GM15510 (cell line): Measurements from ENCODE around the gene PLEKHG7.

Source experiments
- POLR2A ChIP-seq: IDR thresholded peaks from 3 replicates; pipeline ENCODE4 v1.6.1; 2011; ENCODE audit warnings: borderline replicate concordance; ENCODE audit not compliant: insufficient read length; ENCODE audit errors: extremely low read depth

The PLEKHG7 gene, protein sequence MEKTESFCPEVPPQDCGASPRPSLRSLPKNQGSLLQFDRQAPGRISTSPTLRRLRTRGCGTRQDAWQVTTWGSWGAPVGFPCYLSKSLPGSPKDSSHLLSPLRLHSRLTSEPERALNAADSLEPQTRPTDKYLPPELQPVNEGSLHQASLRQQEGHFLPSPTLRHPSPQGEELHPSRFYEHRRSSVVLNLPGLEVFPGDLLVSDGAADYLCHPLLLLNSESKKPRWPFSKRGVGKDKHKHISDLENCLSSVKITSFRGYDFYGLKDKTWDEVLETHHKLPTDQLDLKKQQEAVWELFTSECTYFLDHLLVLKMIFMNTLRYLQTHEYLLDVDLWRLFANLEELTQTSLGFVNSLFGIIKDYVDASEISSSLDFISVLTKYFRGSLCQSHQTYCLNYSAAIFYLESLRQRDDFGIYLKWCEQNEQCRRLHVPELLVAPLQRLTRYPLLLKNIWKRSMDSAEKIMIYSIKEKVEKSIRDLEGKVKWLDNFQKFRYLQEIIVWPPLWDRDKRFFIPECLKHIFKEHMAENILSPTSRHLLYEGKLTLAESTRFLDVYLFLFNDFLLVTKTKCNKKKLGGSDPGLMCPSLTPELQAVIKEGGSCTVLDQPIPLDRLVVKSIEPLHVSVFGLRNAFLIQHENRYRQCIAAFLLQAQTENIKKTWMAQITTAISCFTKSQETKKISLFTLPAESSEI

GRCh38 chr12:92702754-92703679, at the start of gene PLEKHG7:
TSS of gene PLEKHG7 (plus strand) at chr12:92702989. CDS start at chr12:92706632, 3,643 bp downstream.
- peak; percentile 32 for TF ChIP-seq POLR2A

DNA sequence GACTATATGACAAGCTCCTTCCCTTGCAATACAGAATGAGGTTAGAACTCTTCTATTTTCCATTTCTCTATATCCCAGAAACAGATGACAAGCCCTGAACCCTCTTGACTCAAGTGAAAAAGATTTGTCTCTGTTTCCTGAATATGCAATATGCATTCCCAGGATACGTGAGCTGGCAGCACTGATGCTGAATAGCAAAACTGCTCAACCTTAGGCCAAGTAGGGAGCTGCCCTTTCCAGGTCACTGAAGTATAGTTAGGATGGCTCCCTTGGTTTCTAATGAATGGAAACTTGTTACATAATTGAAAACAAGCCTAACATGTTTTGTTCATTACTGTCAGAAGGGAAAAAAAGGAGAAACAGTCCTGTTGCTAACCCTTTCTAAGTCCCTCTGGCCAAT, 47.9 kb upstream of the PLEKHG7 start:
- TF ChIP-seq POLR2A = no peak

- no peak for TF ChIP-seq POLR2A
These were observed 45.9 kb upstream of the PLEKHG7 start for GRCh38 chr12:92656911-92657310.

DNA sequence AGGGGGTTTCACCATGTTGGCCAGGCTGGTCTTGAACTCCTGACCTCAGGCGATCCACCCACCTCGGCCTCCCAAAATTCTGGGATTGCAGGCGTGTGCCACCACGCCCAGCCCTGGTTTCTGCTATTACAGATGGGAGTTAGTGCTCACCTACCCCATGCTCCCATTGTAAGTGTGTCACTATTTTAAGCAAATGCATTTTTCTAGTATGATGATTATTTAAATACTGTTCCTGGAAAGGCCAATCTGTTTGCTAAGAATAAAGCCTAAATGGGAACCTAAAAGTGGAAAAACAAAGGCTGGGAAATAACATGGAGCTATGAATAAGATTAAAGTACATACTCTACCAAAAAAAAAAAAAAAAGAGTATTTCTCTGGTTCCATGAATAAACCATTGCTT, 45.0 kb upstream of the PLEKHG7 start:
- TF ChIP-seq POLR2A = no peak

GRCh38 chr12:92658611-92659010, 44.2 kb upstream of the PLEKHG7 start:
- TF ChIP-seq POLR2A = no peak

DNA sequence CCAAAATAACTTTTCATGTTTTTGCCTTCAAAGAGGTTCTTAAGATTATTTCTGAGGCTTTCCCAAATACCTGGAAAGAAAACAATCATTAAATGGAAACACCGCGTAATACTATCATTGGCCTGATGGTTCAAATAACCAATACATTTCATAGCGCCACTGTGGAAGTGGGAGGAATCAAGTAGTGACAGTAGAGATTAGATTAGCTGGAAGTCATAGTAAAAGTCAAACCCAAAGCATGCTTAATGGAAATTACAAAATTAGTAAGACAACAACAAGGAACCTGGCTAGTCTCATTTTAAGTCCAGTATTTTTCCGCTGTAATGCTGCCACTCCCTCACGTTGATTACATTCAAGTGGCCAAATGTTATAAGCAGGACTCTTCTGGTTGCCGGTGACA, 41.5 kb upstream of the PLEKHG7 start:
- TF ChIP-seq POLR2A = no peak

DNA sequence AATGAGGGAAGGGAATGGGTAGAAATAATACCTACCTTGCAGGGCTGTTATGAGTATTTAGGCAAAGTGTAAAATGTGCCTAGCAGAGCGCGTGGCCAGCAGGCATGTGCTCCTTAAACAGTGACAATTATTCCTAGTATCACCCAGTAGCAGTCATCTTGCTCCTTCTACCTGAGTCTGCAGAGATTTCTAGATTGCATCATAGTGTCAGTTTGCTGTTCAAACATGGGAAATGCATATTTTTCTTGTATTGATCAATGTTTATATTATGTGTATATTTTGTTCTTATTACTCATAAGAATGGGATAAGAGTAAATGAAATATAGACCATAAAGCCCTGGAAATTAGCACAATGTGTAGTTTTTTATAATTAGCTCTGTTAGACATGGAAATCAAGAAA, 37.3 kb upstream of the PLEKHG7 start:
- TF ChIP-seq POLR2A = no peak

GRCh38 chr12:92668739-92669138, 34.0 kb upstream of the PLEKHG7 start:
- TF ChIP-seq POLR2A = no peak

GRCh38 chr12:92673756-92674155, 29.0 kb upstream of the PLEKHG7 start:
- TF ChIP-seq POLR2A = no peak

GRCh38 chr12:92674500-92674899, 28.3 kb upstream of the PLEKHG7 start:
- no peak for TF ChIP-seq POLR2A

GRCh38 chr12:92675092-92675865, 27.5 kb upstream of the PLEKHG7 start:
- TF ChIP-seq POLR2A = no peak

DNA sequence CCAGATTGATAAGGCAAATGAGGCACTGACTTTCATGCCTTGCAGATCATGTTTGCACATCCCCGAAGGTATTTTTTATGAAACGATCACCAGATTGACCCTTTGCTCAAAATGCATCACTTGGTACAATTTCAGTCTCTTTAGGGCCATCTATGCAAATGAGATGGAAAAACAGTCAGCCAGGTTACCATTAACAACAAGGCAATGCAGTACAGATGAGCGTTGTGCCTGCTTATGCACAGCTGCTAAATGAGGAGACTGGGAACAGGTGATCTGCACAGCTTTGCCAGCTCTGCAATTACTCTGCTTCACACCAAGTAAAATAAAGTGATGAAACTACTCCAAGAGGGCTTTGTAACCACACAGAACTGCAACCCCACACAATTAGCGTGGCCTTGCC, 26.1 kb upstream of the PLEKHG7 start:
- no peak for TF ChIP-seq POLR2A

DNA sequence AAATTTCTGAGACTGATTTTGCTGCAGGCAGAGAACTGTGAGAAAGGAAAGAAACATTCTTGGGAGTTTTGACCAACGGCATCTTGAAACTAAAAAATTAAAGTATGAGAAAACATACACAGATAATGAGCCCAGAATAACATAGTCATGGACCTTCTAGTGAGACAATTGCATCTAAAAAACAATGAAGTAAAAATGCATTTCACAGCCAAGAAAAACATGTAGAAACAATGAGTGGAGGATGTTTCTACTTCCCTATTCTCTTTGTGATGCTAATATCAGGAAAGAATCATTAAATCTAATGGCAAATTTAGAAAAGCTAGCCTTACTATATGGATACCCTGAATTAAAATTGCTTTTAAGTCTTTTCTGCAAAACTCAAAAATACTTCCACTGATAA, 12.2 kb upstream of the PLEKHG7 start:
- TF ChIP-seq POLR2A = no peak

DNA sequence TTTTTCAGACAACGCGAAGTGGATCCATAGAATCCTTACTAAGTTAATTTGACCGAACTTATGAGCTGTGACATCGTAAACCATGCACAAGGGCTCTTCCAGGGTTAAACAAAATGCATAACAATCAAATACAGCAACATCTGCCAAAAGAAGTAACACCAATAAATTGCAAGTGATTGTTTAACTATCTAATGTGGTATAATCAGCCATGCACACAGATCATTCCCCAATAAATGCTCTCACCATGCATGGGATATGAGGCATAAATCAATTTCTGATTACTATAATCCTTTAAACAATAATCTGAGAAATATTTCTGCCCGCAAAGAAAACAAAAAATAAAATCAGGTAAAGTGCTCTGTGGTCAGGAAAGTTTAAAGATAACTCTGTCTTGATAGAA, 7.7 kb upstream of the PLEKHG7 start:
- no peak for TF ChIP-seq POLR2A

DNA sequence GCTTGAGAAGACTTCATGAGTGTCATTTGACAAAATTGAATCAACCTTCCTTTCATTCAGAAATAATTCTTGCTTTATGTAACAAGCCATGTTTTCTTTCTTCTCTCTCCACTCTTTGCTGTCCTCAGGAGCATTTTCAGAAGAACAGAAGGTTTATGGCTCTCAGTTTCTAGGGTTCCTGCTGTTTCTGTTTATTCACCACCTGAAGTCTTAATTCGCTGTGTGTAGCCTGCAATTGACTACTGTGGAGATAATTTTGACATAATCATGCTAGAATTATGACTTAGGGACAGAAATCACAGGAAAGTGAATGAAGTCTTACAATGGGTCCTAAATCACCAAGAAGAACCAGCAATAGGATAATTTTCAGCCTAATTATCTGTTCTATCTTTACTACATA, 7.2 kb upstream of the PLEKHG7 start:
- TF ChIP-seq POLR2A = no peak

GRCh38 chr12:92696216-92696615, 6.6 kb upstream of the PLEKHG7 start:
- TF ChIP-seq POLR2A = no peak
